Activated naive CD8-positive, alpha-beta T cell (primary cell): ENCODE measurements around the gene UGT1A6.

Experiments
- H3K27ac Mint-ChIP-seq: one replicate; pipeline ENCODE4 v1.8.0; 2021; ENCODE audit warnings: mixed read lengths
- H3K27me3 Mint-ChIP-seq: one replicate; pipeline ENCODE4 v1.8.0; 2021; ENCODE audit warnings: mixed read lengths
- H3K36me3 Mint-ChIP-seq: one replicate; pipeline ENCODE4 v1.8.0; 2021; ENCODE audit warnings: mixed read lengths
- H3K4me1 Mint-ChIP-seq: one replicate; pipeline ENCODE4 v1.8.0; 2021; ENCODE audit warnings: low read depth, mixed read lengths
- H3K4me3 Mint-ChIP-seq: one replicate; pipeline ENCODE4 v1.8.0; 2021; ENCODE audit warnings: mild to moderate bottlenecking, mixed read lengths
- H3K9me3 Mint-ChIP-seq: one replicate; pipeline ENCODE4 v1.8.0; 2021; ENCODE audit warnings: low read depth, mixed read lengths

The UGT1A6 gene

DNA sequence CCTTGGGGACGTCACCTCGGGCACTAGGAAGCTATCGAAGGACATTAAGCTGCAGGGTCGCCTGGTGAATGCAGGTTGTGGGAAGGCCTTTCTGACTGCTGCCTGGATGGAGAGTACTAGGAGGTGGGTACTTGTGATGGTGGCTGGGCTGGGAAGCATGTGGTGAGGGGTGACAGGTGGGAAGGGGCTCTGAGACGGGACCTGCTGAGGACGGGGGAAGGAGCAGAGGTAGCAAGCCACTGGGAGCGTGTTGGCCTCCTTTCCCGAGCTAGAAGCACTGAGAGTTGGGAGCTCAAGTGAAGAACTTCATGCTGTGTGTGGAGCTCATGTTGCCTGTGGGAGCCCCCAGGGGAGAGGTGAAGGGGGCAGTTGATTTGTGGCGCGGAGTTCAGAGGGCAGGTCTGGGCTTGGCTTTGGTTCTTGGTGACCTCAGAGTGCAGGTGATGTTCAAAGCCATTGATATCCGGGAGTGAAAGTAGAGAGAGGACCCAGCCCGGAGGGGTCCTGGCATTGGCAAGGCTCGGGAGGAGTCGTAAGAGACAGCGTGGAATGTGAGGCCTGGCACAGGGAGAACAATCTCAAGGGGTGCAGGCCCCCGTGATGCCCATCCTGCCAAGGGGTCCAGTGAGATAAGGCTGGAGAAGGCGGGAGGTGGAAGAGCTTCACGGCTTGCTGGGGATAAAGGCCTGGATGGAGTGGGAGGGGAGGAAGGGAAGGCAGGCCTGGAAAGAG lies 98.6 kb downstream of the UGT1A6 start:
- Mint-ChIP-seq H3K27ac (no peak overlapping the region), H3K36me3 (no peaks in the 10 kb centered on the region), H3K9me3 (no peaks in the 10 kb centered on the region), H3K27me3 (peaks cover 4% of the 10 kb centered on the region), H3K4me3 (no peak overlapping the region), H3K4me1 (no peaks in the 10 kb centered on the region)

DNA sequence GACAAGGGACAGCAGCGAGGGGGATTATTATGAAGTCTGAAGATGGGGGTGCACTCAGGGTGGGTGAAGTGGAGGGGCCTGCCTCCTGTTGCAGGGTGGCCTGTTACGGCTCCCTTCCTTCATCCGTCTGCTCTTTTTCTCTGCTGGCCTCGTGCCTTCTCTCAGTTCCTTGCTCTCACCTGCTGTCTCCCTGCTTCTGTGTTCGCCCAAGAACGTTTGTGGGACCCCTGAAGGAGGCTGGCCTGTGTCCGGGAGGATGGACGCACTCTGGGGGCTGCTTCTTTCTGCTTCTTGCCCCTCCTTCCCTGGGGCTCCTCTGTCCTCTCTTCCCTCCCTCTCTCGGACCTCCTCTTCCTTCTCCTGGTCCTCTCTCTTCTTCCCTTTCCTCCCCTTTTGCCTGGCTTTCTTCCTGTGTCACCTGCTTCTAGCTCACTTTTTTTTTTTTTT lies 99.2 kb downstream of the UGT1A6 start:
- Mint-ChIP-seq H3K4me1 (no peaks in the 10 kb centered on the region), H3K4me3 (no peak overlapping the region), H3K9me3 (no peaks in the 10 kb centered on the region), H3K27ac (no peak overlapping the region), H3K36me3 (no peaks in the 10 kb centered on the region), H3K27me3 (peaks cover 4% of the 10 kb centered on the region)

DNA sequence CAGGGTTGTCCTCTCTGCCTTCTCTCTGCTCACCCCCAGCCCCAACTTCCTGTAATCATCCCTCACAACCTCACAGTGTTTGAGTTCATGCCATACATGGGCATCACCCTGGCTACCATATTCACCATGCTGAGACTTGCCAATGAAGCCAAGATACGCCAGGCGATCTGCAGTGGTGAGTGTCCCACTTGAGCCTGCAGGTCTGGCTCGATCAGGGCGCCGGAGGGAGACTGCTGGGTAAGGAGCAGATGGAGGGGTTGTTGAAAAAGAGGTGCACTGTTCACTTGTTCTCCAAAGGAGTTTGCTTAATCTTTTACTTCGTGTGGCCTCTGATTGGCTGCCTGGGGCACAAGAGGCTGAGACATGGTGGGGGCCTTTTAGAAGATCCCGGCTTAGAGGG lies 100.0 kb downstream of the UGT1A6 start:
- Mint-ChIP-seq H3K27ac (no peak overlapping the region), H3K4me3 (no peak overlapping the region), H3K27me3 (peaks cover 4% of the 10 kb centered on the region), H3K9me3 (no peaks in the 10 kb centered on the region), H3K4me1 (no peaks in the 10 kb centered on the region), H3K36me3 (no peaks in the 10 kb centered on the region)

DNA sequence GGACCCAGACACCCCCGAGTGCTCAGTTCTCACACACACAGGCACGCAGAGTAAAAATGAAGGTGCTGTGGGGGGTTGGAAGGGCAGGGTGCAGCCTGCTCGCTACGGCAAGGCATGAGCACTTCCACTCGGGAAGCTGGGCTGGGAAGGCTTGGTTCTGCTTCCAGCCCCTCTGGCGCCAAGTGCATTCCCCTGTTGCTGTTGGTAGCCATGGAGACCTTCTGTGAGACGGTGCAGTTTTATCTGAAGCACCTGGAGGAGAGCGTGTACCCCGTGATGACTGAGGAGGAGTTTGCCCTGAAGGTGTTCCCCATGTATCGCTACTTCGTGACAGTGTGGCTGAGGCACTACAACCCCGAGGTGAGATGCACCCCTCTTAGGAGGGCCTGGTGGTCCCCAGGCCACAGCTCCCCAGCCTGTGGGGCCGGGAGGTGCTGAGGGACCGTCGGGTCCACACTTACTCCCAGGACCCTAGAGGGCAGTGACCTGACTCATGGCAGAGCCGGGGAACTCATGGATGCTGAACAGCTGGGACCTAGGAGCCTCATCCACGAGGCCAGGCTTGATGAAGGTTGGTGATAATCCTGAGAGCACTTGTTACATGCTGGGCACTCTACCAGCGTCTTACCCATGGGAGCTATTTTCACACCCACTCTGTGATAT lies 100.9 kb downstream of the UGT1A6 start:
- Mint-ChIP-seq H3K27ac (no peak overlapping the region), H3K36me3 (no peaks in the 10 kb centered on the region), H3K9me3 (no peaks in the 10 kb centered on the region), H3K4me1 (no peaks in the 10 kb centered on the region), H3K4me3 (no peak overlapping the region), H3K27me3 (peaks cover 4% of the 10 kb centered on the region)

DNA sequence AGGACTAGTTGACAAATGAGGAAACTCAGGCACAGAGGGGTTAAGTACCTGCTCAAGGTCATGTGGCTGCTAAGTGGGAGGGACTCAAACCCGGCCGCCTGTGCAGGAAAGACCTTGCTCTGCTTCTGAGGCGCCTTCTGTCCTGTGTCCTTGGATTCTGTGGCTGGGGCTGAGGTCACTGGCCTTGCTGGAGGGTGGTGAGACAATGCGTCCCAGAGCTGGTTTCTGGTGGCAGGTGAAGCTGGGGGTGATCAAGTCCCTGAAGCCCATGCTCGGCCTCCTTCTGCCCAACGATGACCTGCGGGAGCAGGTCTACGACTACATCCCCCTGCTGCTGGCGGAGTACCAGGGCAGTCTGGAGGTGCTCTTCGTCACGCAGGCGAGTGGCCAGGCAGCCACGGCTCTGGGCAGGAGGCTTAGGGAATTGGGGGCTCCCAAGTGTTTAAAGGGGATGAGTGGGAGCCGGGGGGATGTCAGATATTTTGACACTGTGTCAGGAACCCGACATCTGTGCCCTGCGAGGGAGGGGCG lies 101.5 kb downstream of the UGT1A6 start:
- Mint-ChIP-seq H3K4me1 (no peaks in the 10 kb centered on the region), H3K27me3 (no peaks in the 10 kb centered on the region), H3K36me3 (no peaks in the 10 kb centered on the region), H3K4me3 (no peak overlapping the region), H3K27ac (no peak overlapping the region), H3K9me3 (no peaks in the 10 kb centered on the region)

DNA sequence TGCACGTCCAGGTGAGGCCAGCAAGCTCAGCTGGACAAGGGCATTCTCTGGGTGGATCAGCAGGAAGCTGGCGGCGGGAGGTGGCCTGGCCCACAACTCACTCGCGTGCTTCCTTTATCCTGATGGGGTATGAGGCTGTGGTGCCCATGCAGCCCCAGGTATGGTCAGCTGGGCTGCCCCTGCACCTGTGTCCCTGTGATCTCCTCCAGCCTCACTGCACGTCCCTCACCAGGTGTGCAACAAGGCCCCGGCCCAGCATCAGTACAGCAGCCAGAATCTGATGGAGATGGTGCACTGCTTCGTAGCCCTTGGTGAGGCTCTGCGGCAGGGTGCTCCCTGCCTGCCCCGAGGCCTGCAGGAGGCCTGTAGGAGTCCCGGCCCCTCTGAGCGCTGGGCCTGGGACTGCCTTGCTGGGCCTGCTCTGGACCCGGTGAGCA lies 103.1 kb downstream of the UGT1A6 start:
- no peak overlapping the region for H3K27ac Mint-ChIP-seq
- H3K36me3 Mint-ChIP-seq, result no peaks in the 10 kb centered on the region
- H3K4me1 Mint-ChIP-seq, result no peaks in the 10 kb centered on the region
- no peaks in the 10 kb centered on the region for H3K9me3 Mint-ChIP-seq
- H3K4me3 Mint-ChIP-seq, result no peak overlapping the region
- no peaks in the 10 kb centered on the region for H3K27me3 Mint-ChIP-seq

DNA sequence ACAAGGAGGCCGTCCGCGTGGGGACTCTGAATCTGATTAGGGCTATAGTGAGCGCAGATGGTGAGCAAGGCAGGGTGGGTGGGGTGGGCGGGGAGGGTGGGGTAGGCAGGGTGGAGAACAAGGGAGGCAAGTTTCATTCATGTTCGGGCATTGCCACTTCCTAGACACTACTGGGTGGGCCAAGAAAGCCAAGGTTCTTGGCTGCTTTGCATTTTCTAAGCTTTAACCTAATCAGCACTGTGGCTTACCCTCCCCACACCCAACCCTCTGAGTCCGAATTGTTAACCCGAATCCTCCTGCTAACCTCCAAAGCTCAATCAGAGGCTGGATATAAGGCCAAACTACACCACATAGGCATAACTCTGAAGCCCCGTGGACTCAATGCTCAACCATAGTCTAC lies 103.6 kb downstream of the UGT1A6 start:
- no peaks in the 10 kb centered on the region for H3K4me1 Mint-ChIP-seq
- no peaks in the 10 kb centered on the region for H3K9me3 Mint-ChIP-seq
- no peaks in the 10 kb centered on the region for H3K36me3 Mint-ChIP-seq

DNA sequence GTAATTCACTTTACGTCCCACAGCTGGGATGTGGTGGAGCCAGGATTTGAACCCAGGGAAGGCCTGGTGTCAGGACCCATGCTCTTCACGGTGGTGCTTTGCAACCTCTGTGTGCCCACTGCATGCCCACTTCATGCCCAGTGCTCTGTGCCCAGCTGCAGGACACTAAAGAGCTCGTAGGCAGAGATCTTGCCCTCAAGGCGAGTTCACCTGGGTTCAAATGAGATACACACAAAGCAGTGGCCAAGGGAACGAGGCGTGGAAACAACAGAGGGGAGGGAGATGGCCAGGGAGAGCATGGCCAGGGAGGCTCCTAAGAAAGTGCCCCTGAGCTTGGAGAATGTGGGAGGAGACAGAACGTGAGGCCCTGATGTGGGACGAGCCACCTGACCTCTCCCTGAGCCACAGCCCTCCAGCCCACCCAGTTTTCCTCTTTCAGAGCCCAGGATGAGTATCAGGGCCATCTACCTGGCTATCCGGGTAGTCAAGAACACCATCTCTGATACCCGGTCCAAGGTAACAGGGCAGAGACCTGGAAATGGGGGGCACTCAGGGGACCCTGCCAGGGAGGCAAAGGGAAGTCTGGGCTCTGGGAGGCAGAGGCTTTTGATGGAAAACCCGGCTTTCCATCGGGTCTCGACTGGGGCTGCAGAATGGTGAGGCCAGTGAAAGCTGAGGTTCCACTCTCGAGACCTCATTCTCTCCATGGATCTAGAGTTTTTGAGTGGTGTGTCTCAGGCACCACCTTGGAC lies 105.8 kb downstream of the UGT1A6 start:
- Mint-ChIP-seq H3K4me1 (no peaks in the 10 kb centered on the region), H3K9me3 (no peaks in the 10 kb centered on the region), H3K27me3 (peaks cover 3% of the 10 kb centered on the region)

More for the DNA sequence above, 103.6 kb downstream of the UGT1A6 start:
- no peak overlapping the region for H3K27ac Mint-ChIP-seq
- no peak overlapping the region for H3K4me3 Mint-ChIP-seq
- H3K27me3 Mint-ChIP-seq, result no peaks in the 10 kb centered on the region

DNA sequence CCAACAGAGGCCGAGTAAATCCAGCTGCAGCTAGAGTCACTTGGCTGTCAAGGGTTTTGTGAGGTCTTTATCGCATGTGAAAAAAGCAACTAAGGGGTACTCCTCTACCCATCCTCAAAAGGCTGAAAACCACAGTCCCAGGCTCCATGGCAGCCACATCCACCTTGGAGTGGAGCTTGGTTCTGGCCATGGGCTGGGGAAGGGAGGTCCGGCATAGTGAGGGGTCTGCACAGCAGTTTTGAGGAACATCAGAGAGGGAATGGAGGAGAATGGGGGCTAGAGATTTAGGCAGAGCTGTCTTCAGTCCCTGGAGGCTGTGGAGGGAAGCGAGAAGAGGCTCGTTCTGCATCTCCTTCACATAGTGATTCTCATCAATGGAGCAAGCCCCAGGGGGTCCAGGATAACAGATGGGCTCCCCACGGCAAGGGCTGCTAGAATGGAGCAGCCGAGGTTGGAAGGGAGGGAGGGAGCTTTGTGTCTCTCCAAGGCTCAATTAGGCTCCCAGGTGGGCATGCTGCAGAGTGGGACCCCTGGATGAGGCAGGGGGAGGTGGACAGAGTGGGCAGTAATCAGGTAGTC lies 106.5 kb downstream of the UGT1A6 start:
- Mint-ChIP-seq H3K4me1 (no peaks in the 10 kb centered on the region), H3K36me3 (no peaks in the 10 kb centered on the region), H3K9me3 (no peaks in the 10 kb centered on the region), H3K27me3 (peaks cover 3% of the 10 kb centered on the region), H3K4me3 (no peak overlapping the region), H3K27ac (no peak overlapping the region)

More for the DNA sequence above, 105.8 kb downstream of the UGT1A6 start:
- no peak overlapping the region for H3K27ac Mint-ChIP-seq
- no peaks in the 10 kb centered on the region for H3K36me3 Mint-ChIP-seq
- H3K4me3 Mint-ChIP-seq, result no peak overlapping the region

DNA sequence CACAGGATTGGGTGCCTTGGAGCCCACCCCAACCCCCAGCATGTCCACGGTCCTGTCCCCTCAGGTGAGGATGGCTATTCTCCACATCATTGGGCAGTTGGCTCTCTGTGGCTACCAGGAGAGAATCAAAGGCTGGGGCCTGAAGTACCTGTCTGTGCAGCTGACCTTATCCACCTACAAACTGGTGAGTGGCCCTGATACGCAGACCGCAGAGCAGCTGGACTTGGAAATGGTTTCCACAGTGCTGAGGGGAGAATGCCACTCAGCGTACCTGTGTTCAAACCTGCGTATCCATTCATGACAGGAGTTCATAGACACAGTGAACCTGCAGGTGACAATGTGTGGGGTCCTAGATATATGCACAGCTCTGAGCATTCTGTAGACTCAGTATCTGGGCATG lies 107.0 kb downstream of the UGT1A6 start:
- Mint-ChIP-seq H3K36me3 (no peaks in the 10 kb centered on the region), H3K4me1 (no peaks in the 10 kb centered on the region)

DNA sequence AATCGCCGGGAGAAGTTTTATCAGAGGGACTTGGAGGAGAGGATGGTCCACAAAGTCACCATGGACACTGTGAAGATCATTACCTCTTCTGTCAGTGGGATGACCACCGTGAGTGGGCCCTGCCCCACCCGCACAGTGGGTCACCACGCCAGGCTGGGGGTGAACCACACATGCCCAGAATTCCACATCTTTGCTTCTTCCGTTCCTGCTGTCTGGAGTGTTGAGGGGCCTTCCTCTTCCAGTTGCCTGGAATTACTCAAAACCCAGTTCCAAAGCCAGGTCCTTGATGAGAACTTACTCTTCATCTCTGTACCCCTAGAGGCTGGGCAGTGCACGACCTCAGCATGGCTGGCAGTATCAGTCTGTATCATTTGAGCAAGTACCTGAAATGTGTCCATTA lies 107.5 kb downstream of the UGT1A6 start:
- peaks cover 6% of the 10 kb centered on the region for H3K27me3 Mint-ChIP-seq
- H3K4me3 Mint-ChIP-seq, result no peak overlapping the region
- H3K9me3 Mint-ChIP-seq, result no peaks in the 10 kb centered on the region
- no peaks in the 10 kb centered on the region for H3K4me1 Mint-ChIP-seq
- H3K27ac Mint-ChIP-seq, result no peak overlapping the region
- H3K36me3 Mint-ChIP-seq, result no peaks in the 10 kb centered on the region

More for the DNA sequence above, 107.0 kb downstream of the UGT1A6 start:
- Mint-ChIP-seq H3K27ac (no peak overlapping the region), H3K9me3 (no peaks in the 10 kb centered on the region), H3K27me3 (peaks cover 6% of the 10 kb centered on the region), H3K4me3 (no peak overlapping the region)

DNA sequence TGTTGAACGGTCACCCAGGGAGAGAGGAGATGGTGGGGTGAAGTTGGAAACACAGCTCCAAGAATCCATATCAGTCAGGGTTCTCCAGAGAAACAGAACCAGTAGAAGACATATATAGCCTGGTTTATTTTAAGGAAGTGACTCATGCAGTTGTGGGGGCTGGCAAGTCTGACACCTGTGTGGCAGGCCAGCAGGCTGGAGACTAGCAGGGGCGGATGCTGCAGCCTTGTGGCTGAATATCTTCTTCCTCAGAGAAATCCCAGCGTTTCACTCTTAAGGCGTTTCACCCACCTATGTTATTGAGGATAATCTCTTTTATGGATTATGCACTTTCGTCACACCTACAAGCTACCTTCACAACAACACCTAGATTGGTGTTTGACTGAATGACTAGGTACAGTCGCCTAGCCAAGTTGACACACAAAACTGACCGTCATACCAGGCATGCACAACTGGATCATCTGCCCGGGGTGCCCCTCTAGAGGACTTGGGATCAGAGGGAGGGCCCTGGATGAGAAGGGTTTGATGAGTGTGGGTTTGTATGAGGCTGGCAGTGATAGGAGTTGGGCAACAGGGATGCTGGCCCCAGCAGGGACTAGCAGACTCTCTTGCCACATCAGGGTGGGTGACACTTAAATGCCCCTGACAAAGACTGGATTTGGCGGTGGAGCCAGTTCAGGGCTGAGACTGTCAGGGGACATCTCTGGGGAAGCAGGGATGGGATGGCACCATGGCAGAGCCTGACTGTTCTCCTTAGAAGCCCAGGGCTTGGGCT lies 108.9 kb downstream of the UGT1A6 start:
- Mint-ChIP-seq H3K4me1 (no peaks in the 10 kb centered on the region), H3K9me3 (no peaks in the 10 kb centered on the region), H3K27me3 (peaks cover 6% of the 10 kb centered on the region), H3K27ac (no peak overlapping the region), H3K36me3 (no peaks in the 10 kb centered on the region), H3K4me3 (no peak overlapping the region)

DNA sequence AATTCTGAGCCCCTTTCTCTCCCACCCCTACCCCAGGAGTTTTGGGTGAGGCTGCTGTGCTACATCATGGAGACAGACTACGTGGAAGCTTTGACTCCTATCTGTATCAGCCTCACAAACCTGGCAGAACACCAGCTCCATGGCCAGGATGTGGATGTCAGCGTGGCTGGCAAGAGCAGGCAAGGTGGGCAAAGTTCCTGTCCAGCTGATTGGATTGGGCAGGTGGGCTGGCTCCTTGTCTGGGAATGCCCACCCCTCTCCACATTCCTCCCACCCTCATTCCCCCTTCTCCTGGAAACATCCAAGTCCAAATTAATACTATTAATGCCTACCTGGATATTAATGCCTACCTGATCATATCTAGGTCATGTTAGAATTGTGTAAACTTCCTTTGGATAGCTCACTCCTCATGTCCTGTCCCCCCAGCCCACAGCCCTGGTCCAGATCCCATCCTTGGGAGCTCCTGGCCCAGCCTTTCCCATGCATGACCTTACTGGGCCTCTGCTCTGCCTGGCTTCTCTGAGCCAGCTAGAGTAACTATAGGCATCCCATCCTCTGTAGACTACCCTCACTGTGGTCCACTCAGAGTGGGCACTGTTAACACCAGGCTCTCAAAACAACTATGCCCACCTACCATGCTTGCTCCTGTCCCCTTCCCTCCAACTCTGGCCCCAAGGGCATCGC lies 109.6 kb downstream of the UGT1A6 start:
- Mint-ChIP-seq H3K36me3 (no peaks in the 10 kb centered on the region), H3K27me3 (peaks cover 6% of the 10 kb centered on the region), H3K4me1 (no peaks in the 10 kb centered on the region), H3K4me3 (no peak overlapping the region), H3K9me3 (no peaks in the 10 kb centered on the region), H3K27ac (no peak overlapping the region)
